Transverse colon (tissue), 4 donors: ENCODE measurements around the gene NDUFAF2. TPM values are rescaled to one million over a fixed set of nuclear protein-coding genes. Genes with fewer than 3 reads are reported as not detected.
"Not testable (repeated sequence)": the region's sequence is repeated elsewhere in the genome, so short reads cannot be mapped to it uniquely, and the experiment has no call there.

Experiments used
- DNase-seq: peaks from one replicate; pipeline ENCODE4 v3.0.0-alpha.2; 2019
- H3K27ac ChIP-seq, 4 donors: fragments of 200-600 bp; sonication (generic); 2 replicates each; pipeline ENCODE4 v1.5.1; 2016 to 2018; ENCODE audit warnings: inconsistent platforms in 4 of 4
- H3K27me3 ChIP-seq: fragments of 200-600 bp; sonication (generic); 2 replicates; pipeline ENCODE4 v1.5.1; 2017; ENCODE audit warnings: inconsistent platforms
- H3K36me3 ChIP-seq, 4 donors: fragments of 200-600 bp; sonication (generic); 2 replicates each; pipeline ENCODE4 v1.5.1; 2017 to 2019; ENCODE audit warnings: inconsistent platforms in 4 of 4
- H3K4me1 ChIP-seq, 4 donors: fragments of 200-600 bp; sonication (generic); 2 replicates each; pipeline ENCODE4 v1.5.1; 2017 to 2020; ENCODE audit warnings: inconsistent platforms in 4 of 4
- H3K4me3 ChIP-seq, 4 donors: fragments of 200-600 bp; sonication (generic); 1 replicate in 1 of 4; 2 replicates in 3 of 4; pipeline versions ENCODE4 v1.5.1 to v1.6.1; 2017 to 2019; ENCODE audit warnings: inconsistent platforms in 4 of 4
- H3K9me3 ChIP-seq, 2 donors: fragments of 200-600 bp; sonication (generic); 2 replicates each; pipeline ENCODE4 v1.5.1; 2017 to 2019; ENCODE audit warnings: inconsistent platforms in 2 of 2
- EP300 ChIP-seq: sonication (generic); formaldehyde crosslinking; IDR thresholded peaks from one replicate; pipeline ENCODE4 v1.6.1; 2017; ENCODE audit warnings: antibody characterized with exemption, low read depth
- POLR2A ChIP-seq: fragments of 450-650 bp; IDR thresholded peaks from one replicate; pipeline ENCODE4 v1.6.1; 2016; ENCODE audit warnings: antibody characterized with exemption, mild to moderate bottlenecking, moderate library complexity
- POLR2AphosphoS5 ChIP-seq, 3 donors: sonication (generic); formaldehyde crosslinking; IDR thresholded peaks; one replicate each; pipeline ENCODE4 v1.6.1; 2016; ENCODE audit warnings: antibody characterized with exemption in 3 of 3
- whole genome bisulfite sequencing, 2 donors: methylation state at CpG; one replicate each; pipeline ENCODE4 v1.1.5; 2018; ENCODE audit warnings: low coverage in 1 of 2; 5-methylcytosine and 5-hydroxymethylcytosine counted together
- in situ Hi-C, 4 donors: fragments of 200-750 bp; cut with MboI; loops; one replicate each; pipeline versions ENCODE4 v1.15.0 to v1.15.1; 2017; ENCODE audit warnings: low sequenced_read_pairs in 3 of 4, low pct_ligation_motif_present in 1 of 4, low pct_unique_long_range_greater_than_20kb in 1 of 4
- intact Hi-C: fragments of 100-400 bp; cut with DNase I; formaldehyde crosslinking; loops from one replicate; pipeline ENCODE4 v1.15.1; 2023; ENCODE audit warnings: low total_unique reads
- total RNA-seq, 4 donors: library from RNA; depleted of rRNA; stranded (reverse); fragments of >200 nt; gene quantifications; one replicate each; pipeline ENCODE4 v1.1.0, GENCODE V29; 2016
- TF ChIP-seq, protein P1 (sequence below), 5 experiments: fragments of 200-600 bp in 3 of 5; fragments of 450-650 bp in 2 of 5; sonication (generic) in 3 of 5; IDR thresholded peaks; 1 replicate in 2 of 5; 2 replicates in 3 of 5; pipeline ENCODE4 v1.5.1; 2016 to 2017; ENCODE audit warnings: antibody characterized with exemption in 5 of 5, inconsistent platforms in 3 of 5, mild to moderate bottlenecking in 2 of 5, moderate library complexity in 1 of 5

NDUFAF2 gene
- total RNA-seq, 4 donors from 2014 or later: 8.2 to 26.5 (median 10.5) TPM

DNA sequence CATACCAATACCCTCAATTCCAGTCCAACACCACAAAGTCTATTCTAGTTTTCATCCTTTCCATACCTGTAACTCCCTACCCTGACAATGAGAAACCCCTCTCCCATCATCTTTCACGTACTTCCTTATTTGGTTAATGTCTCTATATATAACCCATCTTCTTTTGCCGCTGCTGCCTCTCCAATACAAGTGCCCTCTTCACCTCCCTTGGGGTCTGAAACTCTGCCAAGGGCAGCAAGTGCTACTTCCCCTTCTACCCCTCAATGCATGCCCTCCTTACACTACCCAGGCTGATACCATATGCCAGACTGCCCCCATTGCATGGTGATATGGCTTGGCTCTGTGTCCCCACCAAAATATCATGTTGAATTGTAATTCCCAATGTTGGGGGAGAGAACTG is 241.6 kb downstream of the NDUFAF2 start:
- Histone ChIP-seq H3K27me3 (no peaks in the 10 kb centered on the region), H3K4me3 (no peak overlapping the region), H3K9me3 (no peaks in the 10 kb centered on the region), H3K36me3 (no peaks in the 10 kb centered on the region), H3K4me1 (no peaks in the 10 kb centered on the region), H3K27ac (no peak overlapping the region)
- intact Hi-C loops (no loop called here), in situ Hi-C loops (no loop called here)
- TF ChIP-seq EP300: no peak
- no peak for TF ChIP-seq POLR2A
- TF ChIP-seq POLR2AphosphoS5 (IDR thresholded peaks at IDR 0.05): no peak
- TF ChIP-seq, protein P1, sequence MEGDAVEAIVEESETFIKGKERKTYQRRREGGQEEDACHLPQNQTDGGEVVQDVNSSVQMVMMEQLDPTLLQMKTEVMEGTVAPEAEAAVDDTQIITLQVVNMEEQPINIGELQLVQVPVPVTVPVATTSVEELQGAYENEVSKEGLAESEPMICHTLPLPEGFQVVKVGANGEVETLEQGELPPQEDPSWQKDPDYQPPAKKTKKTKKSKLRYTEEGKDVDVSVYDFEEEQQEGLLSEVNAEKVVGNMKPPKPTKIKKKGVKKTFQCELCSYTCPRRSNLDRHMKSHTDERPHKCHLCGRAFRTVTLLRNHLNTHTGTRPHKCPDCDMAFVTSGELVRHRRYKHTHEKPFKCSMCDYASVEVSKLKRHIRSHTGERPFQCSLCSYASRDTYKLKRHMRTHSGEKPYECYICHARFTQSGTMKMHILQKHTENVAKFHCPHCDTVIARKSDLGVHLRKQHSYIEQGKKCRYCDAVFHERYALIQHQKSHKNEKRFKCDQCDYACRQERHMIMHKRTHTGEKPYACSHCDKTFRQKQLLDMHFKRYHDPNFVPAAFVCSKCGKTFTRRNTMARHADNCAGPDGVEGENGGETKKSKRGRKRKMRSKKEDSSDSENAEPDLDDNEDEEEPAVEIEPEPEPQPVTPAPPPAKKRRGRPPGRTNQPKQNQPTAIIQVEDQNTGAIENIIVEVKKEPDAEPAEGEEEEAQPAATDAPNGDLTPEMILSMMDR (IDR thresholded peaks at IDR 0.05): no peak
- no peak for DNase-seq
- WGBS, 2 donors: 73 to 94% methylated on average over 2 of the region's 2 CpGs

DNA sequence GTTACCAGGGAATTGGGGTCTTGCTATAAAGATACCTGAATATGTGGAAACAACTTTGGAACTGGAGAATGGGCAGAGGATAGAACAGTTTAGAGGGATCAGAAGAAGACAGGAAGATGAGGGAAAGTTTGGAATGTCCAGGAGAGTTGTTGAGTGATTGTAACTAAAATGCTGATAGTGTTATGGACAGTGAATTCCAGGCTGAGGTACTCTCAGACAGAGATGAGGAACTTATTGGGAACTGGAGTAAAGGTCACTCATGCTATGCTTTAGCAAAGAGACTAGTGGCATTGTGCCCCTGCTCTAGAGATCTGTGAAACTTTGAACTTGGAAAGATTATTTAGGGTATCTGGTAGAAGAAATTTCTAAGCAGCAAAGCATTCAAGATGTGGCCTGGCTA is 242.3 kb downstream of the NDUFAF2 start:
- H3K27me3 ChIP-seq, DNase-seq, H3K27ac ChIP-seq, in situ Hi-C loops, H3K4me3 ChIP-seq, H3K36me3 ChIP-seq, H3K9me3 ChIP-seq, H3K4me1 ChIP-seq, intact Hi-C loops: not testable (repeated sequence)

DNA sequence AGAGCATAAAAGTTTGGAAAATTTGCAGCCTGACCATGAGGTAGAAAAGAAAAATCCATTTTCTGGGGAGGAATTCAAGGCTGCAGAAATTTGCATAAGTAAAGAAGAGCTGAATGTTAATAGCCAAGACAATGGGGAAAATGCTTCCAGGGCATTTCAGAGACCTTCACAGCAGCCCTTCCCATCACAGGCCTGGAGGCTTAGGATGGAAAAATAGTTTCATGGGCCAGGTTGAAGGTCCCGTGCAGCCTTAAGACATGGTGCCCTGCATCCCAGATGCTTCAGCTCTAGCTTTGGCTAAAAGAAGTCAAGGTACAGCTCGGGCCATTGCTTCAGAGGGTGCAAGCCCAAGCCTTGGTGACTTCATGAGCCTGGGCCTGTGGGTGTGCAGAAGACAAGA is 242.8 kb downstream of the NDUFAF2 start:
- WGBS, 2 donors: 97% methylated on average over 2 of the region's 2 CpGs; no CpG with 5 or more reads in 1 of the 2 donors
- H3K36me3 ChIP-seq, H3K4me1 ChIP-seq, H3K27me3 ChIP-seq, H3K27ac ChIP-seq, H3K4me3 ChIP-seq, DNase-seq, in situ Hi-C loops, H3K9me3 ChIP-seq, intact Hi-C loops: not testable (repeated sequence)

DNA sequence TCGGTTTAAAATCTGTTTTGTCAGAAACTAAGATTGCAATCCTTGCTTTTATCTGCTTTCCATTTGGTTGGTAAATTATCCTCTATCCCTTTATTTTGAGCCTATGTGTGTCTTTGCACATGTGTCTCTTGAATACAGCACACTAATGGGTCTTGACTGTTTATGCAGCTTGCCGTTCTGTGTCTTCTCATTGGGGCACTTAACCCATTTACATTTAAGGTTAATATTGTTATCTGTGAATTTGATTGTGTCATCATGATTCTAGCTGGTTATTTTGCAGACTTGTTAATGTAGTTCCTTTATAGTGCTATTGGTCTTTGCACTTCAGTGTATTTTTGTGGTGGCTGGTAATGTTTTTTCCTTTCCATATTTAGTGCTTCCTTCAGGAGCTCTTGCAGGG is 253.6 kb downstream of the NDUFAF2 start:
- H3K4me1 ChIP-seq: no peaks in the 10 kb centered on the region
- H3K4me3 ChIP-seq: no peak overlapping the region
- no peaks in the 10 kb centered on the region for H3K27me3 ChIP-seq
- no peak for TF ChIP-seq POLR2A
- TF ChIP-seq EP300: no peak
- TF ChIP-seq POLR2AphosphoS5 (IDR thresholded peaks at IDR 0.05): no peak
- TF ChIP-seq, protein P1 (IDR thresholded peaks at IDR 0.05): no peak
- H3K27ac ChIP-seq: no peak overlapping the region
- no peaks in the 10 kb centered on the region for H3K9me3 ChIP-seq
- 91 to 96% methylated on average over 2 of the region's 2 CpGs for whole genome bisulfite sequencing, 2 donors
- intact Hi-C loops (no loop called here), in situ Hi-C loops (no loop called here)
- H3K36me3 ChIP-seq: no peaks in the 10 kb centered on the region
- no peak for DNase-seq

DNA sequence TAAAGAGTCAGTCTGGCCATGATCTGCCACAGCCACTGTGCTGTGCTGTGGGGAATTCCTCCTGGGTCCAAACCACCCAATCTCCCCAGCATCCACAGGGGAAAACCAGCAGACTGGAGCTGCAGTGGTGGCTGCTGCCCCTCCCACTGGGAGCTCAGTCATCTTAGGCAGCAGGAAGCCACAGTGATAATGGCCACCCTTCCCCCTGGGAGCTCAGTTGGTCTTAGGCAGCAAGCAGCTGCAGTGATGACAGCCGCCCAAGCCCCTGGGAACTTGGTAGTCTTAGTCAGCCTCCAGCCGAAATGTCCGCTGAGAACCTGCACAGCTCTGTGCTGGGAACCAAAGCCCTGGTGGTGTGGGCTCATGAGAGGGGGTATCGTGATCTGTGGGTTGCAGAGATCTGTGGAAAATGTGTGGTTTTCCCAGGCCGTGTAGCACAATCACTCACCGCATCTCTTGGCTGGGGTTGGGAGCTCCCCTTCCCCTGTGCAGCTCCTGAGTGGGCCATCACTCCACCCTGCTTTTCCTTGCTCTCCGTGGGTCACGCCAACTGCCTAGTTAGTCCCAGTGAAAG is 255.7 kb downstream of the NDUFAF2 start:
- in situ Hi-C loops: no loop called here
- no peaks in the 10 kb centered on the region for H3K36me3 ChIP-seq
- no peak overlapping the region for H3K27ac ChIP-seq
- TF ChIP-seq EP300 (no peak), POLR2A (no peak), POLR2AphosphoS5 (IDR thresholded peaks at IDR 0.05) (no peak)
- TF ChIP-seq, protein P1 (IDR thresholded peaks at IDR 0.05): no peak
- 92% methylated on average over 8 of the region's 8 CpGs; no CpG with 5 or more reads in 1 of the 2 donors for WGBS, 2 donors
- intact Hi-C loops: no loop called here
- no peaks in the 10 kb centered on the region for H3K27me3 ChIP-seq
- no peak for DNase-seq
- no peaks in the 10 kb centered on the region for H3K9me3 ChIP-seq
- H3K4me1 ChIP-seq: no peaks in the 10 kb centered on the region
- no peak overlapping the region for H3K4me3 ChIP-seq
